PC-3 (cell line): ENCODE results near the gene ZC3HAV1. TPM values are rescaled to one million over a fixed set of nuclear protein-coding genes. Genes with fewer than 3 reads are reported as not detected.

Experiments used
- ATAC-seq: fragments of 200-7000 bp; cut with Tn5 transposase; 2 replicates; pipeline ENCODE4 v1.9.1; 2020; ENCODE audit warnings: mild to moderate bottlenecking, moderate library complexity
- BruUV-seq: library from RNA; stranded (reverse); fragments of 400-500 nt; replicated peaks from 2 replicates; lab custom pipeline; 2021; lab: Mats Ljungman, UMichigan
- CTCF ChIA-PET: fragments of 300-600 bp; sonication (Branson Sonifier 250); formaldehyde crosslinking; loops from one replicate; lab custom pipeline; 2022; ENCODE audit warnings: antibody characterized with exemption; lab: Charles Lee
- POLR2A ChIA-PET: fragments of 300-600 bp; sonication (Branson Sonifier 250); formaldehyde crosslinking; loops from one replicate; lab custom pipeline; 2022; ENCODE audit warnings: antibody characterized with exemption; ENCODE audit not compliant: unreplicated experiment; lab: Charles Lee
- DNase-seq: peaks from one replicate; pipeline ENCODE4 v3.0.0-alpha.2; 2015
- H2AFZ ChIP-seq: fragments of 300-600 bp; sonication (generic); 2 replicates; pipeline ENCODE4 v1.6.0; 2016; ENCODE audit warnings: antibody characterized with exemption, low read length
- H3F3A ChIP-seq: fragments of 300-600 bp; sonication (generic); one replicate; pipeline ENCODE4 v1.6.0; 2017; ENCODE audit warnings: antibody characterized with exemption, low read length, control low read depth, mild to moderate bottlenecking; ENCODE audit not compliant: unreplicated experiment
- H3K27ac ChIP-seq: fragments of 300-600 bp; sonication (generic); 2 replicates; pipeline ENCODE4 v1.5.1; 2016; ENCODE audit warnings: mild to moderate bottlenecking, low read length
- H3K27me3 ChIP-seq: fragments of 300-600 bp; sonication (generic); 2 replicates; pipeline ENCODE4 v1.6.1; 2016; ENCODE audit warnings: low read length, mixed read lengths
- H3K36me3 ChIP-seq: fragments of 300-600 bp; sonication (generic); 2 replicates; pipeline ENCODE4 v1.6.1; 2016; ENCODE audit warnings: low read depth, mixed run types, low read length, mixed read lengths
- H3K4me1 ChIP-seq: fragments of 300-600 bp; sonication (generic); 2 replicates; pipeline ENCODE4 v1.5.1; 2016; ENCODE audit warnings: low read length; ENCODE audit not compliant: insufficient read depth
- H3K4me2 ChIP-seq: fragments of 300-600 bp; sonication (generic); 2 replicates; pipeline ENCODE4 v1.6.0; 2016; ENCODE audit warnings: low read length
- H3K4me3 ChIP-seq: fragments of 300-600 bp; sonication (generic); 2 replicates; pipeline ENCODE4 v1.5.1; 2016; ENCODE audit warnings: mild to moderate bottlenecking, low read length, mixed read lengths
- H3K79me2 ChIP-seq: fragments of 300-600 bp; sonication (generic); 2 replicates; pipeline ENCODE4 v1.6.1; 2017; ENCODE audit warnings: low read length, mixed read lengths
- H3K9ac ChIP-seq: fragments of 300-600 bp; sonication (generic); 2 replicates; pipeline ENCODE4 v1.6.0; 2016; ENCODE audit warnings: mild to moderate bottlenecking, low read length
- H3K9me2 ChIP-seq: fragments of 300-600 bp; sonication (generic); replicated peaks from 2 replicates; pipeline ENCODE4 v1.6.1; 2016; ENCODE audit warnings: mixed run types, low read length, mixed read lengths
- H3K9me3 ChIP-seq: fragments of 300-600 bp; sonication (generic); 2 replicates; pipeline ENCODE4 v1.6.1; 2016; ENCODE audit warnings: low read length, mixed read lengths
- H4K20me1 ChIP-seq: fragments of 300-600 bp; sonication (generic); 2 replicates; pipeline ENCODE4 v1.6.1; 2016; ENCODE audit warnings: low read length, mixed read lengths
- EZH2 ChIP-seq: fragments of 300-600 bp; sonication (generic); IDR thresholded peaks from one replicate; pipeline ENCODE4 v1.6.1; 2017; ENCODE audit warnings: antibody characterized with exemption, mild to moderate bottlenecking, low read length; ENCODE audit not compliant: unreplicated experiment
- EZH2phosphoT487 ChIP-seq: fragments of 300-600 bp; sonication (generic); IDR thresholded peaks from 2 replicates; pipeline ENCODE4 v1.6.1; 2018; ENCODE audit warnings: mild to moderate bottlenecking, antibody characterized with exemption, low read length, borderline replicate concordance
- intact Hi-C: fragments of 100-400 bp; cut with micrococcal nuclease; formaldehyde crosslinking; loops from 2 replicates; pipeline ENCODE4 v1.9.0; 2023
- total RNA-seq: library from RNA; depleted of rRNA; stranded (reverse); fragments of >200 nt; gene quantifications from 2 replicates; pipeline ENCODE4 v1.2.3, GENCODE V29; 2014
- TF ChIP-seq, protein P1 (sequence below): fragments of 300-600 bp; sonication (generic); conservative IDR thresholded peaks from 2 replicates; pipeline ENCODE4 v1.5.1; 2017; ENCODE audit warnings: antibody characterized with exemption, low read depth, mild to moderate bottlenecking, low read length

The ZC3HAV1 gene
- total RNA-seq, 1 experiment from 2014 or later, result 19.6 TPM

DNA sequence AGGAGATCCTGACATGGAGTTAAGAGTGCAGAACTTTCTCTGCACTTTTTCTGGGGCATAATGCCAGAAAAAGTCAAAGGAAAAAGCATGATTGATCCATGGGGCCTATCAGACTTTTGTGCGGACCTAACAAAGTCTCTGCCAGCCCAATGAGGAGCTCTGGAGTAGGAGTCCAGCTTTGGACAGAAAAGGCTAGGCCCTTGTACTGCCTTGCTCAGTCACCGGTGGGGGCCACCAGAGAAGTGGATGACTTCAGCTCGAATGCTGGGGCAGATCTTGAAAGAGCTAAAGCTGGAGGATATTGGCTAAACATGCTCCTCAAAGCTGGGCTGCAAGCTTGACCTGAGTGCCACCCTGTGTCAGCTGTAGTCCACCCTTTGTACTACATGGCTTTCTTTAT lies 2.8 kb upstream of the ZC3HAV1 start:
- no peak for DNase-seq
- Histone ChIP-seq H3K27me3 (no peaks in the 10 kb centered on the region), H3K36me3 (no peaks in the 10 kb centered on the region), H3F3A (no peaks in the 10 kb centered on the region), H4K20me1 (no peaks in the 10 kb centered on the region), H3K9me3 (no peaks in the 10 kb centered on the region), H3K9ac (no peak overlapping the region), H3K79me2 (peaks cover 22% of the 10 kb centered on the region), H3K9me2 (no peaks in the 10 kb centered on the region), H3K4me3 (no peak overlapping the region), H3K4me2 (no peak overlapping the region), H3K27ac (no peak overlapping the region), H2AFZ (no peak overlapping the region), H3K4me1 (peaks cover 18% of the 10 kb centered on the region)
- ChIA-PET CTCF (no interaction called here), POLR2A (no interaction called here)
- TF ChIP-seq, protein P1, sequence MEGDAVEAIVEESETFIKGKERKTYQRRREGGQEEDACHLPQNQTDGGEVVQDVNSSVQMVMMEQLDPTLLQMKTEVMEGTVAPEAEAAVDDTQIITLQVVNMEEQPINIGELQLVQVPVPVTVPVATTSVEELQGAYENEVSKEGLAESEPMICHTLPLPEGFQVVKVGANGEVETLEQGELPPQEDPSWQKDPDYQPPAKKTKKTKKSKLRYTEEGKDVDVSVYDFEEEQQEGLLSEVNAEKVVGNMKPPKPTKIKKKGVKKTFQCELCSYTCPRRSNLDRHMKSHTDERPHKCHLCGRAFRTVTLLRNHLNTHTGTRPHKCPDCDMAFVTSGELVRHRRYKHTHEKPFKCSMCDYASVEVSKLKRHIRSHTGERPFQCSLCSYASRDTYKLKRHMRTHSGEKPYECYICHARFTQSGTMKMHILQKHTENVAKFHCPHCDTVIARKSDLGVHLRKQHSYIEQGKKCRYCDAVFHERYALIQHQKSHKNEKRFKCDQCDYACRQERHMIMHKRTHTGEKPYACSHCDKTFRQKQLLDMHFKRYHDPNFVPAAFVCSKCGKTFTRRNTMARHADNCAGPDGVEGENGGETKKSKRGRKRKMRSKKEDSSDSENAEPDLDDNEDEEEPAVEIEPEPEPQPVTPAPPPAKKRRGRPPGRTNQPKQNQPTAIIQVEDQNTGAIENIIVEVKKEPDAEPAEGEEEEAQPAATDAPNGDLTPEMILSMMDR, result no peak
- no peak for TF ChIP-seq EZH2
- no peak for TF ChIP-seq EZH2phosphoT487
- no peak for ATAC-seq
- intact Hi-C loops, result no loop called here
- no TSS peak for BruUV-seq

DNA sequence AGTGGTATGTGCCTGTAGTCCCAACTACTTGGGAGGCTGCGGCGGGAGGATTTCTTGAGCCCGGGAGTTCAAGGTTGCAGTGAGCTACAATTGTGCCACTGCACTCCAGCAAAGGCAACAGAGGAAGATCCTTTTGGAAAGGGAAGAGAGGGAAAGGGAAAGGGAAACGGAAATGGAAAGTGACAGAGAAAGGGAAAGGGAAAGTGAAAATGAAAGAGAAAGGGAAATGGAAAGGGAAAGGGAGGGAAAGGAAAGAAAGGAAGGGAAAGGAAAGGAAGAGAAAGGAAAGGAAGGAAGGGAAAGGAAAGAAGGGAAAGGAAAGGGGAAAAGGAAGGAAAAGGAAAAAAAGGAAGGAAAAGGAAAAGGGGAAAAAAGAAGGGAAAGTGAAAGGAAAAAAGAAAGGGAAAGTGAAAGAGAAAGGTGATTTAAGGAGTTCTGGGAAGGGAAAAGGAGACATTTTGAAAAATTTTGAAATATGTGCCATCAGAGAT lies 2.3 kb upstream of the ZC3HAV1 start:
- ChIA-PET POLR2A (no interaction called here), CTCF (no interaction called here)
- Histone ChIP-seq H2AFZ (no peak overlapping the region), H3K4me3 (no peak overlapping the region), H3K4me2 (no peak overlapping the region), H3K27me3 (no peaks in the 10 kb centered on the region), H3K9ac (no peak overlapping the region), H3F3A (no peaks in the 10 kb centered on the region), H3K9me2 (no peaks in the 10 kb centered on the region), H3K36me3 (no peaks in the 10 kb centered on the region), H3K79me2 (peaks cover 27% of the 10 kb centered on the region), H4K20me1 (no peaks in the 10 kb centered on the region), H3K4me1 (peaks cover 19% of the 10 kb centered on the region), H3K27ac (no peak overlapping the region), H3K9me3 (no peaks in the 10 kb centered on the region)
- no peak for ATAC-seq
- DNase-seq, result no peak
- intact Hi-C loops, result no loop called here
- BruUV-seq, result no TSS peak
- TF ChIP-seq EZH2phosphoT487, result no peak
- TF ChIP-seq EZH2, result no peak
- TF ChIP-seq, protein P1, result no peak

DNA sequence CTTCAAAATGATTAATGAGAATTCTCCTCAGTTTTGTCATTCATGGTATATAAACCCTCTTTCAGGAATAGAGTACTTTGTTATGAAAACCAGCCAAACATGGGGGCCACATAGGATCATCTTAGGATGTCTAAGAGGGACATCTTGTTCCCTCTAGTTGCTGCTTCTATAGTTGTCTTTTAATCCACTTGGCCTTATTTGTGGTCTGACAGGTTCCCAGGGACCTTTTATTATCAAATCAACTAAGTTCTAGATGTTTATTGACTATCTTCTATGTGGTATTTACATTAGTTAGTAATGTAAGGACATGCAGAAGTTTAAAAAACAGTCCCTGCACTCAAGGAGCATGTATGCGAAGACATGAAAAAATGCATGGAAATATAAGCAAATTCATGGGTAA lies 1.6 kb upstream of the ZC3HAV1 start:
- peaks cover 34% of the 10 kb centered on the region for H3K79me2 ChIP-seq
- H3K9me3 ChIP-seq, result no peaks in the 10 kb centered on the region
- H3K27me3 ChIP-seq, result no peaks in the 10 kb centered on the region
- no peak overlapping the region for H3K27ac ChIP-seq
- intact Hi-C loops, result no loop called here
- CTCF ChIA-PET, result no interaction called here
- ATAC-seq (no peak), DNase-seq (peak; percentile 16)
- no peak overlapping the region for H3K4me3 ChIP-seq
- no peak for TF ChIP-seq EZH2
- peaks cover 24% of the 10 kb centered on the region for H3K4me1 ChIP-seq
- no peak overlapping the region for H3K4me2 ChIP-seq
- POLR2A ChIA-PET, result no interaction called here
- H3K9ac ChIP-seq, result no peak overlapping the region
- H2AFZ ChIP-seq, result no peak overlapping the region
- no peaks in the 10 kb centered on the region for H3K36me3 ChIP-seq
- no peaks in the 10 kb centered on the region for H4K20me1 ChIP-seq
- no peaks in the 10 kb centered on the region for H3F3A ChIP-seq
- H3K9me2 ChIP-seq, result no peaks in the 10 kb centered on the region
- BruUV-seq, result no TSS peak
